Measurements from ENCODE around the gene MRPL23.

DNA sequence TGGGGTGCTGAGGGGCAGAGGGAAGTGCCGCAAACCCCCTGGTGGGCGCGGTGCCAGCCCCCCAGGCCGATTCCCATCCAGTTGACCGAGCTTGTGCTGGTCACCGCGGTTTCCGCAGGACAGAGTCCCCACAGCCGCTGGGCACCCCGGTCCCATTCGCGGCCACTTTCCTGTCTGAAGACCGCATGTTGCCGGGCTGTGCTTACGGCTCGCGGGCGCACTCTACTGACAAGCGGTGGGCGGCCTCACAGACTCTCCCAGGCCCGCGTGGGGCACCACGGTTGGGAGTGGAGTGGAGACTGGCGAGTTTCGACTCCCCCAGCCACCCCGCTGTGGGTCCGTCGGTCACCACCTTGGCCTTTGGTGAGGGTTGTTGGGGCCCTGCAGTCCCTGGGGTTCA, 51.2 kb downstream of the MRPL23 start:
- TF ChIP-seq FOSL1 (IDR thresholded peaks at IDR 0.05; ENCODE audit: insufficient read depth, low read depth, low read length) (no peak), POLR2AphosphoS5 (IDR thresholded peaks at IDR 0.05; ENCODE audit: low read depth, low read length) (no peak), JUND (IDR thresholded peaks at IDR 0.05; ENCODE audit: low read length) (no peak), CBX5 (IDR thresholded peaks at IDR 0.05; ENCODE audit: low read depth, low read length) (no peak), SRF (IDR thresholded peaks at IDR 0.05; ENCODE audit: low read depth, low read length) (no peak), POLR2A (IDR thresholded peaks at IDR 0.05; ENCODE audit: control extremely low read depth in 1 of 2, low read depth in 2 of 2, low read length in 2 of 2) (no peak), RFX5 (IDR thresholded peaks at IDR 0.05; ENCODE audit: borderline replicate concordance, low read depth, low read length) (no peak)
- TF ChIP-seq, protein P1, sequence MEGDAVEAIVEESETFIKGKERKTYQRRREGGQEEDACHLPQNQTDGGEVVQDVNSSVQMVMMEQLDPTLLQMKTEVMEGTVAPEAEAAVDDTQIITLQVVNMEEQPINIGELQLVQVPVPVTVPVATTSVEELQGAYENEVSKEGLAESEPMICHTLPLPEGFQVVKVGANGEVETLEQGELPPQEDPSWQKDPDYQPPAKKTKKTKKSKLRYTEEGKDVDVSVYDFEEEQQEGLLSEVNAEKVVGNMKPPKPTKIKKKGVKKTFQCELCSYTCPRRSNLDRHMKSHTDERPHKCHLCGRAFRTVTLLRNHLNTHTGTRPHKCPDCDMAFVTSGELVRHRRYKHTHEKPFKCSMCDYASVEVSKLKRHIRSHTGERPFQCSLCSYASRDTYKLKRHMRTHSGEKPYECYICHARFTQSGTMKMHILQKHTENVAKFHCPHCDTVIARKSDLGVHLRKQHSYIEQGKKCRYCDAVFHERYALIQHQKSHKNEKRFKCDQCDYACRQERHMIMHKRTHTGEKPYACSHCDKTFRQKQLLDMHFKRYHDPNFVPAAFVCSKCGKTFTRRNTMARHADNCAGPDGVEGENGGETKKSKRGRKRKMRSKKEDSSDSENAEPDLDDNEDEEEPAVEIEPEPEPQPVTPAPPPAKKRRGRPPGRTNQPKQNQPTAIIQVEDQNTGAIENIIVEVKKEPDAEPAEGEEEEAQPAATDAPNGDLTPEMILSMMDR (IDR thresholded peaks at IDR 0.05; ENCODE audit: control extremely low read depth in 1 of 3, insufficient read depth in 1 of 3, low read depth in 1 of 3, low read length in 3 of 3): no peak

All from H1 (cell line).